Prostate gland (tissue), 2 donors: ENCODE data around the gene TP53RK.

Experiments
- POLR2AphosphoS5 ChIP-seq: sonication (generic); formaldehyde crosslinking; IDR thresholded peaks from one replicate; pipeline ENCODE4 v1.6.1; 2017; ENCODE audit warnings: antibody characterized with exemption
- TF ChIP-seq, protein P1 (sequence below), 4 experiments: fragments of 200-600 bp in 2 of 4; fragments of 450-650 bp in 2 of 4; sonication (generic) in 2 of 4; IDR thresholded peaks; 1 replicate in 3 of 4; 2 replicates in 1 of 4; pipeline ENCODE4 v1.5.1; 2016 to 2019; ENCODE audit warnings: antibody characterized with exemption in 4 of 4, mild to moderate bottlenecking in 2 of 4, moderate library complexity in 2 of 4

- TF ChIP-seq, protein P1, sequence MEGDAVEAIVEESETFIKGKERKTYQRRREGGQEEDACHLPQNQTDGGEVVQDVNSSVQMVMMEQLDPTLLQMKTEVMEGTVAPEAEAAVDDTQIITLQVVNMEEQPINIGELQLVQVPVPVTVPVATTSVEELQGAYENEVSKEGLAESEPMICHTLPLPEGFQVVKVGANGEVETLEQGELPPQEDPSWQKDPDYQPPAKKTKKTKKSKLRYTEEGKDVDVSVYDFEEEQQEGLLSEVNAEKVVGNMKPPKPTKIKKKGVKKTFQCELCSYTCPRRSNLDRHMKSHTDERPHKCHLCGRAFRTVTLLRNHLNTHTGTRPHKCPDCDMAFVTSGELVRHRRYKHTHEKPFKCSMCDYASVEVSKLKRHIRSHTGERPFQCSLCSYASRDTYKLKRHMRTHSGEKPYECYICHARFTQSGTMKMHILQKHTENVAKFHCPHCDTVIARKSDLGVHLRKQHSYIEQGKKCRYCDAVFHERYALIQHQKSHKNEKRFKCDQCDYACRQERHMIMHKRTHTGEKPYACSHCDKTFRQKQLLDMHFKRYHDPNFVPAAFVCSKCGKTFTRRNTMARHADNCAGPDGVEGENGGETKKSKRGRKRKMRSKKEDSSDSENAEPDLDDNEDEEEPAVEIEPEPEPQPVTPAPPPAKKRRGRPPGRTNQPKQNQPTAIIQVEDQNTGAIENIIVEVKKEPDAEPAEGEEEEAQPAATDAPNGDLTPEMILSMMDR (IDR thresholded peaks at IDR 0.05) = no peak
- TF ChIP-seq POLR2AphosphoS5 = no peak
Observed at GRCh38 chr20:46696791-46697279, 7.6 kb upstream of the TP53RK start.
